ENCODE data around the gene RNASEH1. TPM values are rescaled to one million over a fixed set of nuclear protein-coding genes. Genes with fewer than 3 reads are reported as not detected.
"Not testable (repeated sequence)": the region's sequence is repeated elsewhere in the genome, so short reads cannot be mapped to it uniquely, and the experiment has no call there.

Gene RNASEH1
- total RNA-seq, 1 donor from 2014 or later: 28.5 TPM

DNA sequence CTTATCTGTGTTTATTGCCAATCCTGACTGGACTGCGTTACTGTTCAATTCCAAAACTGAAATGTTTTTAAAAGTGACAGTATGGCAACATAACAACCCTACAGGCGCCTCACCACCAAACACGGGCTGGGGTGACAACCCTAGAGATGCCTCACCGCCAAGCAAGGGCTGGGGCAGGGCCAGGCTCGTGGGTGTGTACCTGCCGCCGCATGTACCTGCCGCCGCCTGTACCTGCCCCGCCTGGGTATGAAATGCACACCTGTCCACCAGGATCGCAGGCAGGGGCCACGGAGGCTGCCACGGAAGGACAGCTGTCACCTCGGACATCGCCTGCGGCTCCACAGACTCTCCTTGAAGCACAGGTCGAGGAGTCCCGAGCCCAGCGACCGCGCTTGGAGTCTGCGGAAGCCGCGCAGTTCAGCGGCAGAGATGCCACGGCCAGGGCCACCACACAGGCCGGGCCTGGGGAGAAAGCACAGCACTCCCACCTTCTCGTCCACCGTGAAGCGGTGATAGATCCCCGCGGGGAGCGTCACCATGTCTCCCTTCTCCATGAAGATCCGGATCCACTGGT lies 57.7 kb downstream of the RNASEH1 start:
- Mint-ChIP-seq H3K4me1 (no peaks in the 10 kb centered on the region), H3K27me3 (no peaks in the 10 kb centered on the region), H3K27ac (no peak overlapping the region), H3K36me3 (ENCODE audit: low read depth) (peaks cover 77% of the 10 kb centered on the region), H3K9me3 (no peaks in the 10 kb centered on the region), H3K4me3 (no peak overlapping the region)
- POLR2A ChIA-PET: no interaction called here
- CTCF ChIA-PET: no interaction called here
- no peak for ATAC-seq (ENCODE audit: low read depth)
- DNase-seq: no peak
- TF ChIP-seq, protein P1, sequence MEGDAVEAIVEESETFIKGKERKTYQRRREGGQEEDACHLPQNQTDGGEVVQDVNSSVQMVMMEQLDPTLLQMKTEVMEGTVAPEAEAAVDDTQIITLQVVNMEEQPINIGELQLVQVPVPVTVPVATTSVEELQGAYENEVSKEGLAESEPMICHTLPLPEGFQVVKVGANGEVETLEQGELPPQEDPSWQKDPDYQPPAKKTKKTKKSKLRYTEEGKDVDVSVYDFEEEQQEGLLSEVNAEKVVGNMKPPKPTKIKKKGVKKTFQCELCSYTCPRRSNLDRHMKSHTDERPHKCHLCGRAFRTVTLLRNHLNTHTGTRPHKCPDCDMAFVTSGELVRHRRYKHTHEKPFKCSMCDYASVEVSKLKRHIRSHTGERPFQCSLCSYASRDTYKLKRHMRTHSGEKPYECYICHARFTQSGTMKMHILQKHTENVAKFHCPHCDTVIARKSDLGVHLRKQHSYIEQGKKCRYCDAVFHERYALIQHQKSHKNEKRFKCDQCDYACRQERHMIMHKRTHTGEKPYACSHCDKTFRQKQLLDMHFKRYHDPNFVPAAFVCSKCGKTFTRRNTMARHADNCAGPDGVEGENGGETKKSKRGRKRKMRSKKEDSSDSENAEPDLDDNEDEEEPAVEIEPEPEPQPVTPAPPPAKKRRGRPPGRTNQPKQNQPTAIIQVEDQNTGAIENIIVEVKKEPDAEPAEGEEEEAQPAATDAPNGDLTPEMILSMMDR (IDR thresholded peaks at IDR 0.05): no peak
- intact Hi-C loops (cut with micrococcal nuclease): no loop called here

- Mint-ChIP-seq H3K27ac (no peak overlapping the region), H3K4me3 (no peak overlapping the region), H3K9me3 (no peaks in the 10 kb centered on the region), H3K36me3 (ENCODE audit: low read depth) (peaks cover 66% of the 10 kb centered on the region), H3K4me1 (no peaks in the 10 kb centered on the region), H3K27me3 (no peaks in the 10 kb centered on the region)
- intact Hi-C loops (cut with micrococcal nuclease): no loop called here
- TF ChIP-seq, protein P1 (IDR thresholded peaks at IDR 0.05): no peak
- no peak for DNase-seq
- ChIA-PET CTCF (no interaction called here), POLR2A (no interaction called here)
- ATAC-seq (ENCODE audit: low read depth): no peak
Observed at GRCh38 chr2:3498783-3499394, 59.2 kb downstream of the RNASEH1 start.

DNA sequence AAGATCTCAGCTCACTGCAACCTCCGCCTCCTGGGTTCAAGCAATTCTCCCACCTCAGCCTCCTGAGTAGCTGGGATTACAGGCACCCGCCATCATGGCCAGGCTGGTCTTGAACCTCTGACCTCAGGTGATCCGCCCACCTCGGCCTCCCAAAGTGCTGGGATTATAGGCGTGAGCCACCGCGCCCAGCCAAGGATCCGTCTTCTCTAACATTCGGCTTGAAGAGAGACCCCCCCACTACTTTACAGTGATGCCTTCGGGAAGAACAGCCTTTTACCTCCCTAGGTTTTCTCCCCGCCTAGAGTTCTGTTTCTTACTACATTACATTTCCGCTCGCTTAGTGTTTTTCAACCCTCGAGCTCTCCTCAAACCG lies 61.4 kb downstream of the RNASEH1 start:
- DNase-seq; H3K9me3 Mint-ChIP-seq; H3K4me1 Mint-ChIP-seq; POLR2A ChIA-PET; intact Hi-C loops (cut with micrococcal nuclease); ATAC-seq (ENCODE audit: low read depth); CTCF ChIA-PET; H3K4me3 Mint-ChIP-seq; H3K27me3 Mint-ChIP-seq; H3K27ac Mint-ChIP-seq: not testable (repeated sequence)
- H3K36me3 Mint-ChIP-seq (ENCODE audit: low read depth): peaks cover 55% of the 10 kb centered on the region

Other genes with a start within 250 kb of the RNASEH1 start
- 36.3 and 38.0 TPM in 2 replicates for gene EIPR1, start 180.5 kb downstream of the RNASEH1 start, total RNA-seq
- 95.4 and 104 TPM in 2 replicates for gene TRAPPC12, start 178.6 kb downstream of the RNASEH1 start, total RNA-seq
- 19.2 and 20.5 TPM in 2 replicates for gene ADI1, start 38.8 kb downstream of the RNASEH1 start, total RNA-seq
- gene RPS7, start 16.9 kb upstream of the RNASEH1 start, total RNA-seq: 2,155 and 2,436 TPM in 2 replicates
- not detected in 2 replicates for gene COLEC11, start 36.8 kb upstream of the RNASEH1 start, total RNA-seq
- not detected in 2 replicates for gene ALLC, start 99.9 kb upstream of the RNASEH1 start, total RNA-seq
- gene DCDC2C, start 145.2 kb upstream of the RNASEH1 start, total RNA-seq: not detected in 2 replicates